Uterus (tissue), 4 donors: ENCODE measurements around the gene SP1. TPM values are rescaled to one million over a fixed set of nuclear protein-coding genes. Genes with fewer than 3 reads are reported as not detected.

Source experiments
- DNase-seq, 2 donors: peaks; one replicate each; pipeline ENCODE4 v3.0.0-alpha.2; 2019 to 2020
- H3K27ac ChIP-seq, 2 donors: fragments of 200-600 bp; sonication (generic); 1 replicate in 1 of 2; 2 replicates in 1 of 2; pipeline ENCODE4 v1.5.1; 2016 to 2018
- H3K27me3 ChIP-seq, 2 donors: fragments of 200-600 bp; sonication (generic); one replicate each; pipeline ENCODE4 v1.5.1; 2018 to 2019; ENCODE audit warnings: control low read depth in 1 of 2
- H3K36me3 ChIP-seq, 2 donors: fragments of 200-600 bp; sonication (generic); one replicate each; pipeline ENCODE4 v1.5.1; 2019; ENCODE audit warnings: control low read depth in 1 of 2
- H3K4me1 ChIP-seq, 2 donors: fragments of 200-600 bp; sonication (generic); one replicate each; pipeline ENCODE4 v1.5.1; 2018 to 2019; ENCODE audit warnings: control low read depth in 1 of 2
- H3K4me3 ChIP-seq, 2 donors: fragments of 200-600 bp; sonication (generic); 1 replicate in 1 of 2; 2 replicates in 1 of 2; pipeline ENCODE4 v1.5.1; 2018 to 2019; ENCODE audit warnings: mild to moderate bottlenecking in 1 of 2
- H3K9me3 ChIP-seq, 2 donors: fragments of 200-600 bp; sonication (generic); one replicate each; pipeline ENCODE4 v1.5.1; 2019; ENCODE audit warnings: control low read depth in 1 of 2
- CTCF ChIP-seq, 4 experiments: fragments of 200-600 bp in 2 of 4; fragments of 450-650 bp in 2 of 4; sonication (generic) in 2 of 4; IDR thresholded peaks; one replicate each; pipeline ENCODE4 v1.5.1; 2016 to 2019; ENCODE audit warnings: antibody characterized with exemption in 4 of 4, mild to moderate bottlenecking in 2 of 4, moderate library complexity in 1 of 4
- POLR2A ChIP-seq, 2 donors: fragments of 450-650 bp; IDR thresholded peaks; one replicate each; pipeline ENCODE4 v1.6.1; 2016; ENCODE audit warnings: antibody characterized with exemption in 2 of 2, mild to moderate bottlenecking in 1 of 2, moderate library complexity in 1 of 2
- intact Hi-C: fragments of 100-400 bp; cut with DNase I; formaldehyde crosslinking; loops from one replicate; pipeline ENCODE4 v1.15.1; 2023; ENCODE audit warnings: low total_unique reads
- total RNA-seq, 4 donors: library from RNA; depleted of rRNA in 3 of 4; stranded (reverse); fragments of >200 nt in 3 of 4; gene quantifications; one replicate each; pipeline versions ENCODE4 v1.1.0 to v1.2.4, GENCODE V29; 2014 to 2023
- donor health status: DM: yes; HTN: yes; CAD: no.

Gene SP1
- total RNA-seq, 4 donors from 2014 or later, result 58.8 to 127 (median 90.7) TPM

GRCh38 chr12:53453953-53454640 is 74.1 kb downstream of the SP1 start:
- H3K4me1 ChIP-seq, result peaks cover 4 to 12% of the 10 kb centered on the region in 2 donors
- TF ChIP-seq CTCF (IDR thresholded peaks at IDR 0.05), result no peak
- TF ChIP-seq POLR2A (IDR thresholded peaks at IDR 0.05), result no peak
- peak overlapping the region in 1 of 2 donors; percentile 98 for H3K27ac ChIP-seq
- H3K27me3 ChIP-seq, result no peaks in the 10 kb centered on the region
- intact Hi-C loops, result loop anchor here (10.0 kb wide), 1 partner anchor 51 kb away; the partner anchor contains the start of genes NPFF and TARBP2
- H3K4me3 ChIP-seq, result peak overlapping the region in 1 of 2 donors; percentile 61
- H3K9me3 ChIP-seq, result no peaks in the 10 kb centered on the region
- DNase-seq, result no peak
- no peaks in the 10 kb centered on the region for H3K36me3 ChIP-seq

GRCh38 chr12:53454707-53455106 is 74.7 kb downstream of the SP1 start:
- no peaks in the 10 kb centered on the region for H3K36me3 ChIP-seq
- peaks cover 4 to 12% of the 10 kb centered on the region in 2 donors for H3K4me1 ChIP-seq
- TF ChIP-seq POLR2A (IDR thresholded peaks at IDR 0.05) (no peak), CTCF (IDR thresholded peaks at IDR 0.05) (no peak)
- no peaks in the 10 kb centered on the region for H3K27me3 ChIP-seq
- intact Hi-C loops, result loop anchor here (10.0 kb wide), 1 partner anchor 50 kb away; the partner anchor contains the start of genes NPFF and TARBP2
- DNase-seq, result no peak
- H3K27ac ChIP-seq, result no peak overlapping the region
- H3K4me3 ChIP-seq, result no peak overlapping the region
- no peaks in the 10 kb centered on the region for H3K9me3 ChIP-seq

- DNase-seq, result no peak
- TF ChIP-seq POLR2A (IDR thresholded peaks at IDR 0.05) (no peak), CTCF (IDR thresholded peaks at IDR 0.05) (no peak)
- H3K27me3 ChIP-seq, result no peaks in the 10 kb centered on the region
- no peak overlapping the region for H3K27ac ChIP-seq
- no peak overlapping the region for H3K4me3 ChIP-seq
- intact Hi-C loops, result loop anchor here (10.0 kb wide), 1 partner anchor 48 kb away; the partner anchor contains the start of genes NPFF and TARBP2
- H3K4me1 ChIP-seq, result peaks cover 4 to 12% of the 10 kb centered on the region in 2 donors
- H3K9me3 ChIP-seq, result no peaks in the 10 kb centered on the region
- no peaks in the 10 kb centered on the region for H3K36me3 ChIP-seq
Measured at GRCh38 chr12:53456654-53457366, 76.8 kb downstream of the SP1 start.

- TF ChIP-seq POLR2A (IDR thresholded peaks at IDR 0.05) (no peak), CTCF (IDR thresholded peaks at IDR 0.05) (no peak)
- no peak for DNase-seq
- Histone ChIP-seq H3K27ac (no peak overlapping the region), H3K4me3 (no peak overlapping the region), H3K27me3 (no peaks in the 10 kb centered on the region), H3K36me3 (no peaks in the 10 kb centered on the region), H3K4me1 (peaks cover 0 to 2% of the 10 kb centered on the region in 2 donors), H3K9me3 (no peaks in the 10 kb centered on the region)
- intact Hi-C loops, result loop anchor here (10.0 kb wide), 1 partner anchor 46 kb away; the partner anchor contains the start of genes NPFF and TARBP2
Measured at GRCh38 chr12:53459097-53459496, 79.1 kb downstream of the SP1 start.

- Histone ChIP-seq H3K9me3 (no peaks in the 10 kb centered on the region), H3K4me3 (no peak overlapping the region), H3K36me3 (no peaks in the 10 kb centered on the region), H3K27me3 (no peaks in the 10 kb centered on the region), H3K27ac (no peak overlapping the region), H3K4me1 (no peaks in the 10 kb centered on the region)
- intact Hi-C loops, result no loop called here
- DNase-seq, result no peak
- TF ChIP-seq CTCF (IDR thresholded peaks at IDR 0.05), result no peak
- no peak for TF ChIP-seq POLR2A (IDR thresholded peaks at IDR 0.05)
Measured at GRCh38 chr12:53461059-53461458, 81.1 kb downstream of the SP1 start.
